ENCODE measurements around the gene S100A10.

- no peak for TF ChIP-seq CTCF (IDR thresholded peaks at IDR 0.05)
- no peak for TF ChIP-seq POLR2A (IDR thresholded peaks at IDR 0.05)
- TF ChIP-seq EP300 (IDR thresholded peaks at IDR 0.05): no peak
- TF ChIP-seq POLR2AphosphoS5 (IDR thresholded peaks at IDR 0.05): no peak
These were observed 28.8 kb upstream of the S100A10 start for GRCh38 chr1:152022474-152022873.
